ENCODE results near the gene MGARP.

DNA sequence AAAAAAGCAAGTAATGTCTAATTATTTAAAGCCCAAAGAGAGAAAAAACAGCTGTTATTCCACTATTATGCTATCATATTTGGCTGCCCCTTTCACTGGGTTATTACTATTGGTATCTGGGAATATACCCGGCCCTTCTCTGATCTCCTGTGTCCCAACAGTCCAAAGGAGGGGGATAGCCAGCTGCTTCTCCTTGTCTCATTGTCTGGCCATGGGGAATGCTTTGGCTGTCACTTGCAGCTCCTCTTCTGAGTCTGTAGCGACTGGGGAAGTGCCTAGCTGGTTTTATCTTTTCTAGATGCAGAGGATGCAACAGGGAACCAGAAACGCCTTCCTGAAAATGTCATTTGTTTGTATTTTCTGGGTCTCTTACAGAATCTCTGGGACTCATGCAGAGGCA lies 33.9 kb downstream of the MGARP start:
- TF ChIP-seq CTCF (IDR thresholded peaks at IDR 0.05; ENCODE audit: poor library complexity, severe bottlenecking) = no peak
- TF ChIP-seq EP300 (conservative IDR thresholded peaks at IDR 0.05; ENCODE audit: poor library complexity, severe bottlenecking) = no peak
